Measurements from ENCODE around the gene SEMA5A.

Gene SEMA5A

DNA sequence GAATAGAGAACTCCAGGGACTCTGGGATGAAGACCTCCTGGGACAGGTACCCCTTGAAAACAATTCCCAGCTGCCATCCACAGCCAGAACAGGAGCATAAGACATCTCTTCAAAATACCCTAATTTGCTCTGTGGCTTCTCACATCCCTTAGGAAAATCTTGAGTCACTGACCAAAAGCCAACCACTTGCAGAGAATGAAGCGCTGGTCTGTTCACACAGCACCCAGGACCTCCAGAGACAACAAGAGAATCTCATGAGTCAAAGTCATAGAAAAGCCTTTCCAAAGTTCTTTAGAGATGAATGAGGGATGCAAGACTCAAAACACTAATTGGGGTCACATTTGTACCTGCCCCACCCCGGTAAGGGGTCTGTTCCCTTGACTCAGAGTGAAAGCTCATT, 210.6 kb downstream of the SEMA5A start:
- no peak overlapping the region for H3K4me3 ChIP-seq (ENCODE audit: low read depth, low read length)
- TF ChIP-seq, protein P1, sequence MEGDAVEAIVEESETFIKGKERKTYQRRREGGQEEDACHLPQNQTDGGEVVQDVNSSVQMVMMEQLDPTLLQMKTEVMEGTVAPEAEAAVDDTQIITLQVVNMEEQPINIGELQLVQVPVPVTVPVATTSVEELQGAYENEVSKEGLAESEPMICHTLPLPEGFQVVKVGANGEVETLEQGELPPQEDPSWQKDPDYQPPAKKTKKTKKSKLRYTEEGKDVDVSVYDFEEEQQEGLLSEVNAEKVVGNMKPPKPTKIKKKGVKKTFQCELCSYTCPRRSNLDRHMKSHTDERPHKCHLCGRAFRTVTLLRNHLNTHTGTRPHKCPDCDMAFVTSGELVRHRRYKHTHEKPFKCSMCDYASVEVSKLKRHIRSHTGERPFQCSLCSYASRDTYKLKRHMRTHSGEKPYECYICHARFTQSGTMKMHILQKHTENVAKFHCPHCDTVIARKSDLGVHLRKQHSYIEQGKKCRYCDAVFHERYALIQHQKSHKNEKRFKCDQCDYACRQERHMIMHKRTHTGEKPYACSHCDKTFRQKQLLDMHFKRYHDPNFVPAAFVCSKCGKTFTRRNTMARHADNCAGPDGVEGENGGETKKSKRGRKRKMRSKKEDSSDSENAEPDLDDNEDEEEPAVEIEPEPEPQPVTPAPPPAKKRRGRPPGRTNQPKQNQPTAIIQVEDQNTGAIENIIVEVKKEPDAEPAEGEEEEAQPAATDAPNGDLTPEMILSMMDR (IDR thresholded peaks at IDR 0.05; ENCODE audit: low read depth, low read length) = no peak

DNA sequence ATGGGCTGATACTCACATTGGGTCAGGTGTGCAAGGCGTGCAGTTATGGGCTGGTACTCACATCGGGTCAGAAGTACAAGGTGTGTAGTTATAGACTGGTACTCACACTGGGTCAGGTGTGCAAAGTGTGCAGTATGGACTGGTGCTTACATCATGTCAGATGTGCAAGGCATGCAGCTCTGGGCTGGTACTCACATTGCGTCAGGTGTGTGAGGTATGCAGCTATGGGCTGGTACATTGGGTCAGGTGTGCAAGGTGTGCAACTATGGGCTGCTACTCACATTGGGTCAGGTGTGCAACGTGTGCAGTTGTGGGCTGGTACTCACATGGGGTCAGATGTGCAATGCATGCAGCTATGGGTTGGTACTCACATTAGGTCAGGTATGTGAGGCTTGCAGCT, 213.8 kb downstream of the SEMA5A start:
- in situ Hi-C loops (cut with HindIII; ENCODE audit: low sequenced_read_pairs) = no loop called here
- TF ChIP-seq, protein P1 (IDR thresholded peaks at IDR 0.05; ENCODE audit: low read depth, low read length) = no peak
- H3K4me3 ChIP-seq (ENCODE audit: low read depth, low read length) = no peak overlapping the region
- DNase-seq (ENCODE audit: low read depth, low spot score) = no peak

More for the DNA sequence above, 210.6 kb downstream of the SEMA5A start:
- in situ Hi-C loops (cut with HindIII; ENCODE audit: low sequenced_read_pairs) = no loop called here
- no peak for DNase-seq (ENCODE audit: low read depth, low spot score)

DNA sequence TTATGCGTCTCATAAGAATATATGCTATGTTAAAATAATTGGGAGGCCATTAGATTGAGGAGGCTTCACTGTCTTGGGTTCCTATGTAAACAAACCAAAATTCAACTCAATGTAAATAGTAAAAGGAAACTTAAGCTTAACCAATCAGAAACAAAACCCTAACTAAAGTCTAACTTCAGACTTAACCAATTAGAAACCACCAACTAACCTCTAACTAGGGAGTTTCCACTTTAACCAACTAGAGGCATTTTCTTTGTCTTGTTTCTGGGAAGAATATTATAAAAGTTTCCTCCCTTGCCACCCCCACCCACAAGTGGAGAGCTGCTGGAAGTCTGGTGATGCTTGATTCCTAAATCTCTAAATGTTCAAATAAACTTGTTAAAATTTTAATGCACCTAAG, 214.5 kb downstream of the SEMA5A start:
- TF ChIP-seq, protein P1 (IDR thresholded peaks at IDR 0.05; ENCODE audit: low read depth, low read length) = no peak
- no peak overlapping the region for H3K4me3 ChIP-seq (ENCODE audit: low read depth, low read length)
- DNase-seq (ENCODE audit: low read depth, low spot score) = no peak
- in situ Hi-C loops (cut with HindIII; ENCODE audit: low sequenced_read_pairs) = no loop called here

DNA sequence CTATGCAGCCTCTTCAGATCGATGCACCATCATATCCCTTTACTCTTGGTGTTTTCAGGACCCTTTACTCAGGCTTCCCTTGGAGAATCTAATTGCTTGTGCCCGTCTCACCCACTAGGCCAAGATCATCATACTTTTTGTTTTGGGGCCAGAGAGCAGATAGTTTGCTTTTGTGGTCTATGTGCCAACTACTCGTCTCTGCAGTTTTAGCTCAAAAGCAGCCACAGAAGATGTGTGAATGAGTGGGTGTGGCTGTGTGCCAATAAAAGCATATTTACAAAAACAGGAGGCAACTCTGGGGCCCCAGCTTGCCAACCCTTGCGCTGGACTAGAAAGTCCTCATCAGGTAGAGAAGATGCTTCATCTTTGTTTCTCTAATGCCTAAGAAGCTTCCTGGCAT, 216.8 kb downstream of the SEMA5A start:
- in situ Hi-C loops (cut with HindIII; ENCODE audit: low sequenced_read_pairs) = no loop called here
- H3K4me3 ChIP-seq (ENCODE audit: low read depth, low read length) = no peak overlapping the region
- DNase-seq (ENCODE audit: low read depth, low spot score) = no peak
- TF ChIP-seq, protein P1 (IDR thresholded peaks at IDR 0.05; ENCODE audit: low read depth, low read length) = no peak

DNA sequence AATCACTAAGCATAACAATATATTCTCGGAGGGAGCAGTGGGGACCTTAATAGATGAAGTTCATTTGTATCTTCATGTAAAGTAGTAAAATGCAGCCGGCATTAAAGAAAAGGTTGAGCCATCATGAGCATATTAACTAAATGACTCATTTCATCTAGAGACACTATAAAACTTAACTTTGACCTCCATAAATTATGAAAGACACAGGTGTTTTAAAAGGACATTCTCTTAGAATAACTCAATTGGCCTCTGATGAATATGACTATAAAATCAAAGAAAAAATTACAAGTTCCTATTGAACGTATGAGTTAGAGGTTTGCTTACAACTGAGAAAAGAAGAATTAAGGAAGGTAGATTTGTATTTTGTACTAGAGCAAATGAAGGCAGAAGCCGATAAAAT, 220.3 kb downstream of the SEMA5A start:
- H3K4me3 ChIP-seq (ENCODE audit: low read depth, low read length) = no peak overlapping the region
- in situ Hi-C loops (cut with HindIII; ENCODE audit: low sequenced_read_pairs) = no loop called here
- TF ChIP-seq, protein P1 (IDR thresholded peaks at IDR 0.05; ENCODE audit: low read depth, low read length) = no peak
- no peak for DNase-seq (ENCODE audit: low read depth, low spot score)

DNA sequence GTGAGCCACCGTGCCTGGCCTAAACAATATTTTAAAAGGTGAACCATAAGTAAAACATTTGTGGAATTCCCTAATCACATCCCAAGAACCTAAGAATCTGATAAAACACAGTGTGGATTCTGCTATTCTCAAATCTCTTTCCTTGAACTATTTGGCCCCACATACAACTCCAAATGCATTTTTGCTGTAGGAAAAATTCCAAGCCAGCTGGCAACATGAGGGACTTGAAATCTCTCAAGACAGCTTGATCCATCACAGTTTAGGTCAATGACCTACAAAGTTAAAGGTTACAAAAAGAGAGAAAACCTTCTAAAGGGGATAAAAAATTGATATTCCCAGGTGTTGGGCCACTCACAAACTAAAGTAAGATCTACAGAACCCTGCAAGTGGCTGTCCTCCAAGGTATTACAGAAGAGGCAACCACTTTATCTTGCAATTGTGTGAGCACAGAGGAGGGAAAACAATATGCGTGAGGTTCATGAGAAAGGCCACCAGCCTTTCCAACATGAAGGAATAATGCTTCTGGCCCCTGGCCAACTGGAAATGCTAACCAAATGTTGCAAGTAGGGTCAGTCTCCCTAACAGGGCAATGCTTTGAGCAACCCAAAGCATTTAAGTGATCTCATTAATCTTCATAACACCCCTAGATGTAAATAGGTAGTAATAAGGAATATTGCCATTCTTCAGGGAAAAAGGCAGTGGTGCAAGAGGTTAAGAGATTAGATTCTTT, 221.4 kb downstream of the SEMA5A start:
- in situ Hi-C loops (cut with HindIII; ENCODE audit: low sequenced_read_pairs) = no loop called here
- DNase-seq (ENCODE audit: low read depth, low spot score) = no peak
- TF ChIP-seq, protein P1 (IDR thresholded peaks at IDR 0.05; ENCODE audit: low read depth, low read length) = no peak
- H3K4me3 ChIP-seq (ENCODE audit: low read depth, low read length) = no peak overlapping the region
